ENCODE data around the gene TTC39A.

The TTC39A gene

DNA sequence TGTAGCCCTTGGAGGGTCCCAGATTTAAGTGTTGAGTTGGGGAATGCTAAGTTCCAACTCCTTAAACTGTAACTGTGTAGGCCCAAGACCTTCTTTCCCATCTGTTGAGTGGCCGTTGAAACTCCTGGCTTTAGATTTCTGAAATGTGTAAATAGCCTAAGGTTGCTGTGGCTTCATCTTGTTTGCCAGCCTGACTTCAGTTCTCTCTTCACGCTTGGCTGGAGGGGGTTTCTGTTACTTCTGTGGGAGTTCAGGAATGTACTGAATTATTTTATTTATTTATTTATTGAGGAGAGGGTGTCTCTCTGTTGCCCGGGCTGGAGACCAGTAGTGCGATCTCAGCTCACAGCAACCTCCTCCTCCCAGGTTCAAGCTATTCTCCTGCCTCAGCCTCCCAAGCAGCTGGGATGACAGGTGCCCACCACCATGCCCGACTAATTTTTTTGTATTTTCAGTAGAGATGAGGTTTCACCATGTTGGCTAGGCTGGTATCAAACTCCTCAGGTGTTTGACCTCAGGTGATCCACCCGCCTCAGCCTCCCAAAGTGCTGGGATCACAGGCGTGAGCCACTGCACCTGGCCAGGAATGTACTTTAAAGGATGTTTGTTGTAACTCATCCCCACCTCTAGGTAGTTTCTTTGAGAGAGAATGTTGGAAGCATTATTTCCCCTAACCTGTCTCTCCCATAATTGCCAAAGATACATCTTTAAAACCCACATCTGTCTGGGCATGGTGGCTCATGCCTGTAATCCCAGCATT is 5.9 kb downstream of the TTC39A start:
- no peaks in the 10 kb centered on the region for H3K36me3 ChIP-seq
- peaks cover 25% of the 10 kb centered on the region for H3K27me3 ChIP-seq
- TF ChIP-seq, protein P1, sequence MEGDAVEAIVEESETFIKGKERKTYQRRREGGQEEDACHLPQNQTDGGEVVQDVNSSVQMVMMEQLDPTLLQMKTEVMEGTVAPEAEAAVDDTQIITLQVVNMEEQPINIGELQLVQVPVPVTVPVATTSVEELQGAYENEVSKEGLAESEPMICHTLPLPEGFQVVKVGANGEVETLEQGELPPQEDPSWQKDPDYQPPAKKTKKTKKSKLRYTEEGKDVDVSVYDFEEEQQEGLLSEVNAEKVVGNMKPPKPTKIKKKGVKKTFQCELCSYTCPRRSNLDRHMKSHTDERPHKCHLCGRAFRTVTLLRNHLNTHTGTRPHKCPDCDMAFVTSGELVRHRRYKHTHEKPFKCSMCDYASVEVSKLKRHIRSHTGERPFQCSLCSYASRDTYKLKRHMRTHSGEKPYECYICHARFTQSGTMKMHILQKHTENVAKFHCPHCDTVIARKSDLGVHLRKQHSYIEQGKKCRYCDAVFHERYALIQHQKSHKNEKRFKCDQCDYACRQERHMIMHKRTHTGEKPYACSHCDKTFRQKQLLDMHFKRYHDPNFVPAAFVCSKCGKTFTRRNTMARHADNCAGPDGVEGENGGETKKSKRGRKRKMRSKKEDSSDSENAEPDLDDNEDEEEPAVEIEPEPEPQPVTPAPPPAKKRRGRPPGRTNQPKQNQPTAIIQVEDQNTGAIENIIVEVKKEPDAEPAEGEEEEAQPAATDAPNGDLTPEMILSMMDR (IDR thresholded peaks at IDR 0.05), result no peak
- H3K4me3 ChIP-seq (ENCODE audit: low read depth in 1 of 2, low read length in 1 of 2), result no peak overlapping the region
- no peaks in the 10 kb centered on the region for H3K4me1 ChIP-seq (ENCODE audit: control insufficient read depth in 1 of 2, insufficient read depth in 1 of 2, low read depth in 1 of 2, low read length in 1 of 2)
- no peak overlapping the region for H3K27ac ChIP-seq
- H3K9me3 ChIP-seq, result no peaks in the 10 kb centered on the region

DNA sequence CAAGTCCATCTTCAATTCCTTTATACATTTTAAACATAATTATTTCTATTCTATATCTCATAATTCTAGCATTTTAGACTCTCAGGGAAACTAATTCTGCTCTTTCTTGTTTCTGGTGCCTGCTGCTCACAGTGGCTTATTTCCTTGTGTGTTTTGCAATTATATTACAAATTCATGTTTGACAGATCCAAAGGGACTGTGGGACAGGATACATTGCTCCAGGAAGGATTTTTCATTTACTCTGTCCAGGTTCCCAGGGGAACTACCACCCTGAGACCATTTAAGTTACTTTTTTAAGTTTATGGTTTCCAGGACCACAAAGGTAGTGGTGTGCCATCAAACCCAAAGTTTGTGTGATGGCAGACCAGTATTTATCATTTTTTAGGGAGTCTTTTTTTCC is 6.6 kb downstream of the TTC39A start:
- Histone ChIP-seq H3K9me3 (no peaks in the 10 kb centered on the region), H3K27ac (no peak overlapping the region), H3K4me1 (ENCODE audit: control insufficient read depth in 1 of 2, insufficient read depth in 1 of 2, low read depth in 1 of 2, low read length in 1 of 2) (no peaks in the 10 kb centered on the region), H3K36me3 (no peaks in the 10 kb centered on the region), H3K27me3 (peaks cover 18% of the 10 kb centered on the region), H3K4me3 (ENCODE audit: low read depth in 1 of 2, low read length in 1 of 2) (no peak overlapping the region)
- TF ChIP-seq, protein P1 (IDR thresholded peaks at IDR 0.05), result no peak

DNA sequence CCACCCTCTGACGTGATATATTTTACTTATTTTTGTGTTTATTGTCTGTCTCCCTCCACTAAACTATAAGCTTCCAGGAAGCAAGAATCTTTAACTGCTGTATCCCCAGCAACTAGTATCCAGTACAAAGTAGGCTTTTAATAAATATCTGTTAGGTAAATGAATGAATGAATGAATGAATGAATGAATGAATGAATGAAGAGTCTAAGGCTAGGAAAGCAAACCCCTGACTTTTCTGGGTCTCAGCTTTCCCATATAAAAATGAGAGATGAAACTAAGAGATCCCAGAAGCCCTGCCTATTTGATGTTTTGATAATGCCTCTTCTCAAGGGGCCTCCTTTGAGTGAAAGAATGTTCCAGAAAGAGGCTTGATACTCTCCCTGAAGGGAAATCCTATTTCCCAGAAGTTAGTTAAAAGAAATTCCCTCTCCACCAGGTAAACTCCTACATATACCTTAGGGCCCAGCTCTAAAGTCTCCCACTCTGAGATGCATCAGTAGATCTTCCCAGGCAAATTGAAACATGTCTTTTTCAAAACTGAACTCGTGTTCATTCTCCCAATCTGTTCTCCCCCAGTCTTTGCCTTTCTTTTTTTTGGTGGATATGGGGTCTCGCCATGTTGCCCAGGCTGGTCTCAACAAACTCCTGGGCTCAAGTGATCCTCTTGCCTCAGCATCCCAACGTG is 7.8 kb downstream of the TTC39A start:
- Histone ChIP-seq H3K9me3 (no peaks in the 10 kb centered on the region), H3K4me1 (ENCODE audit: control insufficient read depth in 1 of 2, insufficient read depth in 1 of 2, low read depth in 1 of 2, low read length in 1 of 2) (no peaks in the 10 kb centered on the region), H3K4me3 (ENCODE audit: low read depth in 1 of 2, low read length in 1 of 2) (no peak overlapping the region), H3K27me3 (peaks cover 9% of the 10 kb centered on the region), H3K27ac (no peak overlapping the region), H3K36me3 (no peaks in the 10 kb centered on the region)
- TF ChIP-seq, protein P1 (IDR thresholded peaks at IDR 0.05), result no peak

DNA sequence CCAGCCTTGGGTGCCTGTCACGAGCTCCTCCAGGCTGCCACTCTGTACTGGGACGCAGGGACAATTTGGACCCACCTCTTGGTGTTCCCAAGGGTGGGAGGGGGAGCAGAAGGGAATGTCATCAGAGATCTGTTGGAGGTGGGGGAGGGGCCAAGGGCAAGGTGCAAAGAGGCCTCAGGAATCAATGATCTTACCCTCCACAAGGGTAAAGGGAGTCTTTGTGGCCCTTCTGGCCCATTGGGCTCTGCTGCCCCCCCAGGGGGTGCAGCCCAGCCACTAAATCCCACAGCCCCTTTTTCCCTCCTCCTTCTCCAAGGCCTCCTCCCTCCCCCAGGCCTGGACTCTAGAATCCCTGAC is 8.5 kb downstream of the TTC39A start:
- no peak overlapping the region for H3K27ac ChIP-seq
- H3K27me3 ChIP-seq, result peaks cover 4% of the 10 kb centered on the region
- H3K4me3 ChIP-seq (ENCODE audit: low read depth in 1 of 2, low read length in 1 of 2), result no peak overlapping the region
- H3K9me3 ChIP-seq, result no peaks in the 10 kb centered on the region
- no peaks in the 10 kb centered on the region for H3K4me1 ChIP-seq (ENCODE audit: control insufficient read depth in 1 of 2, insufficient read depth in 1 of 2, low read depth in 1 of 2, low read length in 1 of 2)
- TF ChIP-seq, protein P1 (IDR thresholded peaks at IDR 0.05), result no peak
- H3K36me3 ChIP-seq, result no peaks in the 10 kb centered on the region

DNA sequence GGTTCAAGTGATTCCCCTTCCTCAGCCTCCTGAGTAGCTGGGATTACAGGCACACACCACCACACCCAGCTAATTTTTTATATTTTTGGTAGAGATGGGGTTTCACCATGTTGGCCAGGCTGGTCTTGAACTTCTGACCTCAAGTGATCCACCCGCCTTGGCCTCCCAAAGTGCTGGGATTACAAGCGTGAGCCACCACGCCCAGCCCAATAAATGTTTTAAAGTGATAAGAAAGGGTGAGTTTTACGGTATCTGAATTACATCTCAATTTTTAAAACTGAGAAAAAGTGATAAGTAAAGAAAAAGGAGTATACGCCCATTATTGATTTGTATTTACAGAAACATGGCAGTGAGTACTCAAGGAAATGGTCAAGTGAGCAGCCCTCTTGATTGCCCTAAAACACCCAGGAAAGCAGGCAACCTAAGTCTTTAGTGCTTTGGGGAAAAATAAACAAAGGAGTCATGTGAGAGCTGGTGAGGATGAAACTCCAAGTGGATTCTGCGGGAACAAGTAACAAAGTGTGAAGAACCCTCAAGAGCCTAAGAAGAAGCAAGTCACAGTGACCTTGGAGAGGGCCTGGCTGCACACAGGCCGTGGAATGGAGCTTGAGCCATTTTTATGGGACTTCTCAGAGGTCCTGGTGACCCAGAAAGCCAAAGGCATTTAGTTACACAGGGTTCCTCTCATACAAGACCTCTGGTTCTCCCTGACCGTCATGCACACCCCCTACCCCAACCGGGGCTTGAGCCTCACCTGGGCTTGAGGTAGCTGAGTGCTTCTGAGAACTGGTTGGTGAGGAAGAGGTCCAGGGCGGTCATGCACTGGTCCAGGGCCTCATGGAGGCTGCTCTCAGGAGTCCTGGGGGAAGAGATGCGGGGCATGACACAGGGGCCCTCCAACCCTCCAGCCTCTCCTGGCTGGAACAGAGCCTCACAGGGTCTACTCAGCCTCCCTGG is 9.1 kb downstream of the TTC39A start:
- Histone ChIP-seq H3K4me1 (ENCODE audit: control insufficient read depth in 1 of 2, insufficient read depth in 1 of 2, low read depth in 1 of 2, low read length in 1 of 2) (no peaks in the 10 kb centered on the region), H3K4me3 (ENCODE audit: low read depth in 1 of 2, low read length in 1 of 2) (no peak overlapping the region), H3K27ac (no peak overlapping the region), H3K9me3 (no peaks in the 10 kb centered on the region), H3K27me3 (no peaks in the 10 kb centered on the region), H3K36me3 (no peaks in the 10 kb centered on the region)
- TF ChIP-seq, protein P1 (IDR thresholded peaks at IDR 0.05), result no peak
